Peyer's patch (tissue), 4 donors: ENCODE results near the gene TOGARAM2. TPM values are rescaled to one million over a fixed set of nuclear protein-coding genes. Genes with fewer than 3 reads are reported as not detected.

Experiments used
- DNase-seq, 3 donors: peaks; one replicate each; pipeline ENCODE4 v3.0.0-alpha.2; 2017 to 2019
- H3K27ac ChIP-seq, 4 donors: fragments of 200-600 bp; sonication (generic); one replicate each; pipeline ENCODE4 v1.5.1; 2016 to 2019
- H3K27me3 ChIP-seq, 2 donors: fragments of 200-600 bp; sonication (generic); one replicate each; pipeline ENCODE4 v1.5.1; 2019
- H3K36me3 ChIP-seq, 3 donors: fragments of 200-600 bp; sonication (generic); one replicate each; pipeline ENCODE4 v1.5.1; 2016 to 2019
- H3K4me1 ChIP-seq, 4 donors: fragments of 200-600 bp; sonication (generic); one replicate each; pipeline ENCODE4 v1.5.1; 2016 to 2019
- H3K4me3 ChIP-seq, 4 donors: fragments of 200-600 bp; sonication (generic); 1 replicate in 3 of 4; 2 replicates in 1 of 4; pipeline ENCODE4 v1.5.1; 2016 to 2019; ENCODE audit warnings: mild to moderate bottlenecking in 1 of 4
- H3K9me3 ChIP-seq, 4 donors: fragments of 200-600 bp; sonication (generic); one replicate each; pipeline ENCODE4 v1.5.1; 2016 to 2019; ENCODE audit warnings: mild to moderate bottlenecking in 1 of 4
- POLR2A ChIP-seq, 2 donors: fragments of 450-650 bp; IDR thresholded peaks; one replicate each; pipeline ENCODE4 v1.5.1; 2017; ENCODE audit warnings: antibody characterized with exemption in 2 of 2, mild to moderate bottlenecking in 2 of 2, moderate library complexity in 2 of 2
- total RNA-seq, 4 donors: library from RNA; depleted of rRNA; stranded (reverse); fragments of >200 nt; gene quantifications; one replicate each; pipeline ENCODE4 v1.1.0, GENCODE V29; 2016
- TF ChIP-seq, protein P1 (sequence below), 6 experiments: fragments of 450-650 bp in 4 of 6; fragments of 200-600 bp in 2 of 6; sonication (generic) in 1 of 6; IDR thresholded peaks; one replicate each; pipeline ENCODE4 v1.5.1; 2017 to 2019; ENCODE audit warnings: antibody characterized with exemption in 6 of 6, mild to moderate bottlenecking in 3 of 6, moderate library complexity in 1 of 6

TOGARAM2 gene
- total RNA-seq, 4 donors from 2014 or later = under 0.01 to 1.1 (median 0.22) TPM

DNA sequence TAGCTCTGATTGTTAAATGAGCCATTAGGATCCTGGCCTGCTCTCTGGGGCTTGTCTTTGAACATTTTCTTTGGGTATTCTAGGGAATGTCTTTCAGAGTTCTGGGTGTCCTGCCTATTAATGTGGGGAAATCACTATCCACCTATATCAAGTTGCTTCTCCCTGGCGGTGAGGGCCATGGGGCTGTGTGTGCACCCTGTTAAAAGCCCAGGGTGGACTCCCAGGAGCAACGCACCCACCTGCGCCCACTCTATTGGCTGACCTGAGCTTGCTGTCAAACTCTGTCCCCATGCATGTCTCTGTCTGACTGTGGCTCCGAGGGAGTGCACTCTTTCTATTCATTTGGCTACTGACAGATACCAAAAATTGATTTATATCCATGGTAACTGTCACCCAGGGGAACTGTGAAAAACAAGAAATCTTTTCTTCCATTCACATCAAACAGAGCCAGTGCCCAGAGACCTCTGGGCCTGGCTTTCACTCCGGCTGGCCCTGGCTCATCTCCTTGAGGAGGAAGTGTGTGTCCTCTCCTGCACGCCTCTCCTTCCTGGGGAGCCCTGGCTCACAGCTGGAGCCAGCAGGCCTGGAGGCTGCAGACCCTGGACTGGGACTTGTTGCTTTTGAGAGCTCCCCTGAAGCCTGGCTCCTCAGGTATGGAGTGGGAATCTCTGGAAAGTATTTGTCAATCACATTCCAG, 10.5 kb upstream of the TOGARAM2 start:
- H3K27ac ChIP-seq = no peak overlapping the region
- no peak for TF ChIP-seq POLR2A (IDR thresholded peaks at IDR 0.05)
- TF ChIP-seq, protein P1, sequence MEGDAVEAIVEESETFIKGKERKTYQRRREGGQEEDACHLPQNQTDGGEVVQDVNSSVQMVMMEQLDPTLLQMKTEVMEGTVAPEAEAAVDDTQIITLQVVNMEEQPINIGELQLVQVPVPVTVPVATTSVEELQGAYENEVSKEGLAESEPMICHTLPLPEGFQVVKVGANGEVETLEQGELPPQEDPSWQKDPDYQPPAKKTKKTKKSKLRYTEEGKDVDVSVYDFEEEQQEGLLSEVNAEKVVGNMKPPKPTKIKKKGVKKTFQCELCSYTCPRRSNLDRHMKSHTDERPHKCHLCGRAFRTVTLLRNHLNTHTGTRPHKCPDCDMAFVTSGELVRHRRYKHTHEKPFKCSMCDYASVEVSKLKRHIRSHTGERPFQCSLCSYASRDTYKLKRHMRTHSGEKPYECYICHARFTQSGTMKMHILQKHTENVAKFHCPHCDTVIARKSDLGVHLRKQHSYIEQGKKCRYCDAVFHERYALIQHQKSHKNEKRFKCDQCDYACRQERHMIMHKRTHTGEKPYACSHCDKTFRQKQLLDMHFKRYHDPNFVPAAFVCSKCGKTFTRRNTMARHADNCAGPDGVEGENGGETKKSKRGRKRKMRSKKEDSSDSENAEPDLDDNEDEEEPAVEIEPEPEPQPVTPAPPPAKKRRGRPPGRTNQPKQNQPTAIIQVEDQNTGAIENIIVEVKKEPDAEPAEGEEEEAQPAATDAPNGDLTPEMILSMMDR (IDR thresholded peaks at IDR 0.05) = no peak
- H3K9me3 ChIP-seq = no peaks in the 10 kb centered on the region
- H3K36me3 ChIP-seq = no peaks in the 10 kb centered on the region
- no peaks in the 10 kb centered on the region for H3K27me3 ChIP-seq
- DNase-seq = no peak
- H3K4me3 ChIP-seq = no peak overlapping the region
- no peaks in the 10 kb centered on the region for H3K4me1 ChIP-seq

DNA sequence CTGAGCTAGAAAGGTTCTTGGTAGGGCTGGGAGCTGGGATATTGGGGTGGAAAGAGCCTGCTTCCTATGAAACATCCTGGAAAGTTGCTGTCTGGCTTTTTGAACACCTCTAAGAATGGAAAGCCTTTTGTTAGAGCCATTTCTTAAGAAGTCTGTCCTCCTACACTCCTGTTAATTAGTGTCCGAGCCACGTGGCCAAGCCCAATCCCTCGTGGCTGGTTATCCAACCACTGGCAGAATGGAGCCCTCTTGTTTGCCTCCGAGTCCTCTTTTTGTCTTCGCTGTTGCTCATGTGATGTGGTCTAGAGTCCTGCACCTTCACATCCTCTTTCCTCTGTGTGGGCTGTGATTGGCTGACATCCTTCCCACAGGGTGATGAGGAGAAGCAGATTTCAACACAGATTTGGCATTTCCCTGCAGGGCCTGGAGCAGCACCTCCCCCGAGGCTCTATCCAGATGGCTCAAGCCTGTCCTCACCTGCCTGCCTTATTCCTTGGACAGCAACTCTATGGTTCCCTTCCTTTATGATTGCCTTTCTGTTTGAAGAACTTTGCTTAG, 8.2 kb upstream of the TOGARAM2 start:
- Histone ChIP-seq H3K4me3 (no peak overlapping the region), H3K9me3 (no peaks in the 10 kb centered on the region), H3K27me3 (no peaks in the 10 kb centered on the region), H3K27ac (no peak overlapping the region), H3K4me1 (no peaks in the 10 kb centered on the region), H3K36me3 (no peaks in the 10 kb centered on the region)
- no peak for DNase-seq
- TF ChIP-seq POLR2A (IDR thresholded peaks at IDR 0.05) = no peak
- TF ChIP-seq, protein P1 (IDR thresholded peaks at IDR 0.05) = no peak

DNA sequence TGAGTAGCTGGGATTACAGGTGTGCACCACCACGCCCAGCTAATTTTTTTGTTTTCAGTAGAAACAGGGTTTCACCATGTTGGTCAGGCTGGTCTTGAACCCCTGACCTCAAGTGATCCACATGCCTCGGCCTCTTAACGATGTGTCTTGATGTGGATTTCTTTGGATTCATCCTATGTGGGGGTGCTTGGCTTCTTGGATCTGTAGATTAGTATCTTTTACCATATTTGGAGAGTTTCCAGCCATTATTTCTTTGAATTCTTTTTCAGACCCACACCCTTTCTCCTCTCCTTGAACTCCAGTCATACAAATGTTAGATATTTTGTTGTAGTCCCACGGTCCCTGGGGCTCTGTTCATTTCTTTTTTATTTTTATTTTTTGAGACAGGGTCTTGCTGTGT, 6.8 kb upstream of the TOGARAM2 start:
- Histone ChIP-seq H3K4me1 (no peaks in the 10 kb centered on the region), H3K9me3 (no peaks in the 10 kb centered on the region), H3K27ac (no peak overlapping the region), H3K4me3 (no peak overlapping the region), H3K36me3 (no peaks in the 10 kb centered on the region), H3K27me3 (no peaks in the 10 kb centered on the region)
- TF ChIP-seq, protein P1 (IDR thresholded peaks at IDR 0.05) = no peak
- TF ChIP-seq POLR2A (IDR thresholded peaks at IDR 0.05) = no peak
- no peak for DNase-seq

DNA sequence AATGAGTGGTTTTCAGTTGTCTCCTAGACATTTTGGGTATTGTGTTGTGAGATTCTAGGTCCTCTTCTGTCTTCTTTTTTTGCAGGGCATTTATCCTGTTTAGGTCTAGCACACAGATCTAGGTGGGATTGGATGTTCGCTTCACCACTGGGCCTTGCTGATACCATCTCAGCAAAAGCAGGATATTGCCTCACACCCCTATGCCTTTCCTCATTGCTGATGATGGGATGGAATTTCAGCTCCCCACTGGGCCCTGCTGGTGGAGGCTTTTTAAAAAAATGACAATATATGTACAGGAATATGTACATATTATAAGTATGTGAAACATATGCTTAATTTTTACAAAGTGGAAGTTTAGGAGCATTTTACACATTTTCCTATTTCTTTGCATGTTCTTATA, 5.4 kb upstream of the TOGARAM2 start:
- TF ChIP-seq, protein P1 (IDR thresholded peaks at IDR 0.05) = no peak
- no peak for TF ChIP-seq POLR2A (IDR thresholded peaks at IDR 0.05)
- DNase-seq = no peak
- Histone ChIP-seq H3K27me3 (no peaks in the 10 kb centered on the region), H3K36me3 (no peaks in the 10 kb centered on the region), H3K9me3 (no peaks in the 10 kb centered on the region), H3K27ac (no peak overlapping the region), H3K4me3 (no peak overlapping the region), H3K4me1 (no peaks in the 10 kb centered on the region)

DNA sequence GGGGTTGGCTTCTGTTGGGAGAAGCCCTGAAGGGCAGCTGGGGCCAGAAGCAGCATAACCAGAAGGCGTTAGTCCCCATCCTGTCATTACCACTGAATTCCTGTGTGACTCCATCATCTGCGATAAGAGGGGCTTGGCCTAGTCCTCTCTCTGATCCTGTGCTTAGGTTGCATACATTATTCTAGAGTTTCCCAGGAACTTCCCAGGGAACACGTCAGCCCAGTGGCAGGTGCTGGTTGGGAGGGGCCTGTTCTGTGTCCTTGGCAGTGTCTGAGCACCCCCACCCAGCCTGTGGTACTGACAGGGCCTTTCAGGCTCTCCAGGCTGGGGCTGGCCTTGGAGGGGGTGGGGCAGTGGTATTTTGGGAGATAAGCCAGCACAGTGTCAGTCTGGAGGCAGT, 4.5 kb upstream of the TOGARAM2 start:
- H3K27ac ChIP-seq = no peak overlapping the region
- H3K27me3 ChIP-seq = no peaks in the 10 kb centered on the region
- H3K36me3 ChIP-seq = no peaks in the 10 kb centered on the region
- no peak for TF ChIP-seq POLR2A (IDR thresholded peaks at IDR 0.05)
- TF ChIP-seq, protein P1 (IDR thresholded peaks at IDR 0.05) = no peak
- DNase-seq = no peak
- no peaks in the 10 kb centered on the region for H3K9me3 ChIP-seq
- H3K4me1 ChIP-seq = no peaks in the 10 kb centered on the region
- H3K4me3 ChIP-seq = no peak overlapping the region
